H1 (cell line): ENCODE results near the gene XPNPEP1. TPM values are rescaled to one million over a fixed set of nuclear protein-coding genes. Genes with fewer than 3 reads are reported as not detected.
A peak's percentile ranks its signal among the peaks of the same experiment; 100 is the strongest.

ENCODE experiments used
- CTCF ChIA-PET: fragments of 300-600 bp; sonication (Branson Sonifier 250); formaldehyde crosslinking; loops from one replicate; lab custom pipeline; 2021; ENCODE audit not compliant: partially characterized antibody; lab: Charles Lee
- POLR2A ChIA-PET: fragments of 300-600 bp; sonication (Branson Sonifier 250); formaldehyde crosslinking; loops from one replicate; lab custom pipeline; 2021; ENCODE audit warnings: inconsistent platforms; ENCODE audit not compliant: partially characterized antibody; lab: Charles Lee
- DNase-seq, 2 experiments: peaks; one replicate each; pipeline versions ENCODE4 v3.0.0 to v3.0.0-alpha.2; 2010 to 2022; ENCODE audit warnings: low spot score in 2 of 2, low read depth in 1 of 2, mixed read lengths in 1 of 2
- FAIRE-seq: peaks from 2 replicates; lab custom pipeline; 2011; peaks lifted over from hg19 to GRCh38; lab: Jason Lieb, UNC
- H2AFZ ChIP-seq: 2 replicates; pipeline ENCODE4 v1.8.1; 2012; ENCODE audit warnings: low read length, inconsistent platforms
- H2AK5ac ChIP-seq: 2 replicates; pipeline ENCODE4 v1.6.1; 2013; ENCODE audit warnings: low read depth, low read length
- H2BK120ac ChIP-seq: replicated peaks from 2 replicates; pipeline ENCODE3; 2013; ENCODE audit warnings: low read depth, low read length, inconsistent platforms
- H2BK12ac ChIP-seq: 2 replicates; pipeline ENCODE4 v1.6.1; 2013; ENCODE audit warnings: low read depth, low read length
- H2BK15ac ChIP-seq: 2 replicates; pipeline ENCODE4 v1.6.1; 2013; ENCODE audit warnings: low read length
- H2BK20ac ChIP-seq: 2 replicates; pipeline ENCODE4 v1.6.1; 2013; ENCODE audit warnings: low read length
- H2BK5ac ChIP-seq: 2 replicates; pipeline ENCODE4 v1.6.1; 2013; ENCODE audit warnings: low read depth, low read length
- H3K14ac ChIP-seq: 2 replicates; pipeline ENCODE4 v1.6.1; 2013; ENCODE audit warnings: inconsistent platforms; ENCODE audit not compliant: insufficient read length
- H3K18ac ChIP-seq: 2 replicates; pipeline ENCODE4 v1.6.1; 2013; ENCODE audit warnings: low read length; ENCODE audit errors: extremely low read depth
- H3K23ac ChIP-seq: 2 replicates; pipeline ENCODE4 v1.6.1; 2013; ENCODE audit warnings: inconsistent platforms; ENCODE audit not compliant: insufficient read length
- H3K23me2 ChIP-seq: 2 replicates; pipeline ENCODE4 v1.6.1; 2013; ENCODE audit warnings: low read depth, low read length
- H3K27ac ChIP-seq: 2 replicates; pipeline ENCODE4 v1.6.1; 2011; ENCODE audit warnings: low read depth, low read length, inconsistent platforms
- H3K27me3 ChIP-seq, 4 experiments: replicated peaks in 1 of 4; 1 replicate in 1 of 4; 2 replicates in 3 of 4; pipeline versions ENCODE4 v1.6.1 to v1.8.1; 2011 to 2013; ENCODE audit warnings: low read length in 3 of 4, mild to moderate bottlenecking in 3 of 4, inconsistent platforms in 2 of 4, mixed read lengths in 2 of 4, moderate library complexity in 1 of 4; ENCODE audit not compliant: control insufficient read depth in 3 of 4, insufficient read depth in 3 of 4; ENCODE audit errors: extremely low read depth in 1 of 4
- H3K36me3 ChIP-seq, 4 experiments: 2 replicates each; pipeline versions ENCODE4 v1.6.1 to v1.8.1; 2011 to 2013; ENCODE audit warnings: mild to moderate bottlenecking in 4 of 4, low read length in 3 of 4, moderate library complexity in 2 of 4, control low read depth in 1 of 4, inconsistent platforms in 1 of 4; ENCODE audit not compliant: insufficient read depth in 4 of 4, control insufficient read depth in 2 of 4
- H3K4ac ChIP-seq: replicated peaks from 2 replicates; pipeline ENCODE3; 2013; ENCODE audit warnings: low read length, low read depth, mixed read lengths, inconsistent platforms; ENCODE audit not compliant: insufficient read length
- H3K4me1 ChIP-seq, 4 experiments: replicated peaks in 1 of 4; 1 replicate in 1 of 4; 2 replicates in 3 of 4; pipeline versions ENCODE4 v1.6.1 to v1.8.1; 2011 to 2013; ENCODE audit warnings: low read length in 3 of 4, inconsistent platforms in 2 of 4, mixed read lengths in 1 of 4; ENCODE audit not compliant: insufficient read depth in 4 of 4, control insufficient read depth in 3 of 4
- H3K4me2 ChIP-seq, 2 experiments: 2 replicates each; pipeline versions ENCODE4 v1.6.1 to v1.8.1; 2011 to 2013; ENCODE audit warnings: low read depth in 2 of 2, low read length in 2 of 2, control low read depth in 1 of 2, inconsistent platforms in 1 of 2, mild to moderate bottlenecking in 1 of 2; ENCODE audit not compliant: insufficient read depth in 1 of 2
- H3K4me3 ChIP-seq, 4 experiments: fragments of 200-600, 300-600 bp in 1 of 4; sonication (generic), shearing (Covaris generic), sonication (Bioruptor Twin) in 1 of 4; 2 replicates each; pipeline versions ENCODE4 v1.5.1 to v1.8.1; 2011 to 2016; ENCODE audit warnings: low read length in 4 of 4, low read depth in 3 of 4, control low read depth in 2 of 4, inconsistent platforms in 2 of 4, mild to moderate bottlenecking in 2 of 4, mixed read lengths in 1 of 4, moderate library complexity in 1 of 4; ENCODE audit not compliant: insufficient read depth in 2 of 4; ENCODE audit errors: extremely low read depth in 1 of 4
- H3K56ac ChIP-seq: replicated peaks from 2 replicates; pipeline ENCODE3; 2013; ENCODE audit warnings: low read depth, mild to moderate bottlenecking, mixed read lengths, low read length, inconsistent platforms; ENCODE audit not compliant: insufficient read length
- H3K79me1 ChIP-seq: 2 replicates; pipeline ENCODE4 v1.6.1; 2013; ENCODE audit warnings: low read depth, low read length, control low read depth
- H3K79me2 ChIP-seq, 2 experiments: 2 replicates each; pipeline versions ENCODE4 v1.6.1 to v1.8.1; 2012 to 2013; ENCODE audit warnings: low read length in 2 of 2, mild to moderate bottlenecking in 2 of 2, inconsistent platforms in 1 of 2; ENCODE audit not compliant: insufficient read depth in 2 of 2, control insufficient read depth in 1 of 2
- H3K9ac ChIP-seq, 4 experiments: replicated peaks in 1 of 4; 1 replicate in 1 of 4; 2 replicates in 3 of 4; pipeline versions ENCODE4 v1.6.1 to v1.8.1; 2011 to 2013; ENCODE audit warnings: low read depth in 3 of 4, low read length in 3 of 4, control low read depth in 2 of 4, mild to moderate bottlenecking in 2 of 4, moderate library complexity in 2 of 4, inconsistent platforms in 1 of 4; ENCODE audit errors: extremely low read depth in 1 of 4
- H3K9me3 ChIP-seq, 2 experiments: 2 replicates each; pipeline versions ENCODE4 v1.6.1 to v1.8.1; 2012 to 2013; ENCODE audit warnings: mild to moderate bottlenecking in 2 of 2, moderate library complexity in 2 of 2, control low read depth in 1 of 2, inconsistent platforms in 1 of 2, low read depth in 1 of 2, low read length in 1 of 2, mixed read lengths in 1 of 2; ENCODE audit not compliant: insufficient read depth in 2 of 2
- H4K20me1 ChIP-seq, 2 experiments: replicated peaks in 1 of 2; 2 replicates each; pipeline versions ENCODE3 to v1.8.1; 2011 to 2013; ENCODE audit warnings: inconsistent platforms in 2 of 2, low read length in 2 of 2, mild to moderate bottlenecking in 1 of 2; ENCODE audit not compliant: insufficient read depth in 2 of 2, control insufficient read depth in 1 of 2
- H4K5ac ChIP-seq: 2 replicates; pipeline ENCODE4 v1.6.1; 2013; ENCODE audit warnings: low read length, low read depth, mixed read lengths, inconsistent platforms; ENCODE audit not compliant: insufficient read length
- H4K8ac ChIP-seq: 2 replicates; pipeline ENCODE4 v1.8.0; 2013; ENCODE audit warnings: mild to moderate bottlenecking, moderate library complexity, low read length, inconsistent platforms; ENCODE audit not compliant: insufficient read depth; ENCODE audit errors: extremely low read depth
- H4K91ac ChIP-seq: replicated peaks from 2 replicates; pipeline ENCODE3; 2013; ENCODE audit warnings: low read length, mixed read lengths, inconsistent platforms; ENCODE audit not compliant: insufficient read length
- EGR1 ChIP-seq: IDR thresholded peaks from 2 replicates; pipeline ENCODE4 v1.6.1; 2011; ENCODE audit warnings: low read depth, low read length, borderline replicate concordance
- RFX5 ChIP-seq: IDR thresholded peaks from 2 replicates; pipeline ENCODE4 v1.6.1; 2011; ENCODE audit warnings: low read depth, low read length, improper control_type of control experiment, borderline replicate concordance
- SUZ12 ChIP-seq: fragments of 200-600 bp; sonication (generic); IDR thresholded peaks from 2 replicates; pipeline ENCODE4 v1.6.1; 2012; ENCODE audit warnings: mild to moderate bottlenecking, inconsistent platforms, low read length, moderate library complexity, mixed read lengths
- TBP ChIP-seq: IDR thresholded peaks from 2 replicates; pipeline ENCODE4 v1.6.1; 2011; ENCODE audit warnings: low read depth, low read length, improper control_type of control experiment
- YY1 ChIP-seq: IDR thresholded peaks from 2 replicates; pipeline ENCODE4 v1.6.1; 2011; ENCODE audit warnings: low read depth, mild to moderate bottlenecking, low read length
- WGBS, 2 experiments: shearing (Covaris generic) in 1 of 2; methylation state at CpG; one replicate each; pipeline versions ENCODE4 v1.1.6 to v1.1.7; 2013 to 2015; ENCODE audit warnings: low lambda C conversion rate in 2 of 2, mixed read lengths in 2 of 2, inconsistent platforms in 1 of 2, low coverage in 1 of 2, missing lambda C conversion rate in 1 of 2; ENCODE audit not compliant: insufficient replicate concordance in 2 of 2, insufficient coverage in 1 of 2, insufficient read length in 1 of 2; ENCODE audit errors: extremely low coverage in 1 of 2, missing lambda C conversion rate in 1 of 2; 5-methylcytosine and 5-hydroxymethylcytosine counted together
- polyA plus RNA-seq, 7 experiments: library from polyadenylated mRNA; depleted of rRNA in 3 of 7; stranded (reverse) in 5 of 7; unstranded in 2 of 7; fragments of >200 nt in 5 of 7; fragments of 200-250 nt in 2 of 7; gene quantifications; 1 replicate in 5 of 7; 2 replicates in 1 of 7; 4 replicates in 1 of 7; pipeline versions ENCODE4 v1.2.1 to v1.2.3, GENCODE V29; 2011 to 2013; ENCODE audit warnings: missing spikeins in 2 of 7, mixed read lengths in 2 of 7
- total RNA-seq: library from RNA; stranded (reverse); fragmentation: NEBNext Ultra II Directional; extraction: Animal tissue kit (Norgen Biotek cat#: 25700); gene quantifications from 2 replicates; pipeline ENCODE4 v1.2.1, GENCODE V29; 2021

Gene XPNPEP1
- total and polyA plus RNA-seq, 2 of the 8 experiments (the other 6 are each of a cell fraction or from before 2014, with no cell fraction given), result 61.1 to 201 TPM

DNA sequence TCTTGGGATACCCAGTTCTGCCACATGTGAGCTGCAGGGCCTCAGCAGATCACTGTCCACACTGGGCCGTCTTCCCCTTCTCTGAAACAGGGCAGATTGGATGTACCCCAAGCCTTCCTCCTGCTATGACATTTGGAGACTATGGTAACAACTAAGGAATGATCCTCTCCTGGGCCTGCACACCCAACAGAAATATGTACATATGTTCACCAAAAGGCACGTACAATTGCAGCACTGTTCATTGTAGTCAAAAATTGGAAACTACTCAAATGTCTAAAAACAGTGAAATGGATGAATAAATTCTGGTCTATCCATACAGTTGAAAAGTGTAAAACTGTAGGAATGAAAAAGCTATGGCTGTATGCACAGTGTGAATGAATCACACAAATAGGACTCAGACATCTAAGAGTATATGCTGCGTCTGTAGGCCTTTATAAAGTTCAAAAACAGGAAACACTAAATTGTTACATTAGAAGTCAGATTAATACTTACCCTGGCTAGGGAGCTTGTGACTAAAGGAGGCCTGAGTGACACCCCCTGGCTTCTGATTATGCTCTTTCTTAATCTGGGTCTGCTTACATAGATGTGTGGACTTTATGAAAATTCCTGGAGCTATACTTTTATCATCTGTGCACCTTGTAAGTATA lies 16.1 kb upstream of the XPNPEP1 start:
- no peaks in the 10 kb centered on the region for H3K36me3 ChIP-seq
- CTCF ChIA-PET, result interaction anchor here (0.7 to 4.7 kb wide), 8 partner anchors 14 to 79 kb away, joined by 3 to 23 read pairs (median 3); no protein-coding TSS in a partner anchor
- no peaks in the 10 kb centered on the region for H3K23me2 ChIP-seq
- H3K79me2 ChIP-seq, result no peaks in the 10 kb centered on the region
- H2AK5ac ChIP-seq, result no peak overlapping the region
- peaks cover 4 to 15% (median 11%) of the 10 kb centered on the region in 4 experiments for H3K4me1 ChIP-seq
- peak overlapping the region; percentile 62; the same call in 1 of the 2 replicates for H2BK12ac ChIP-seq
- no peak overlapping the region for H2AFZ ChIP-seq
- 88% methylated on average over 3 of the region's 3 CpGs; no CpG with 5 or more reads in 1 of the 2 experiments for WGBS, 2 experiments
- POLR2A ChIA-PET, result interaction anchor here (0.6 to 1.2 kb wide), 2 partner anchors 10 to 13 kb away, joined by 3 to 4 read pairs; no protein-coding TSS in a partner anchor
- no peak overlapping the region for H4K5ac ChIP-seq
- no peaks in the 10 kb centered on the region for H3K9me3 ChIP-seq
- no peak overlapping the region for H4K91ac ChIP-seq
- DNase-seq (no peak), FAIRE-seq (no peak)
- no peak overlapping the region for H3K18ac ChIP-seq
- H2BK20ac ChIP-seq, result no peak overlapping the region
- H3K23ac ChIP-seq, result no peak overlapping the region
- H4K8ac ChIP-seq, result no peak overlapping the region
- H3K4me3 ChIP-seq, result no peak overlapping the region
- no peak overlapping the region for H3K14ac ChIP-seq
- no peak overlapping the region for H3K4ac ChIP-seq
- no peaks in the 10 kb centered on the region for H4K20me1 ChIP-seq
- no peak overlapping the region for H3K56ac ChIP-seq
- no peak overlapping the region for H3K4me2 ChIP-seq
- no peak overlapping the region for H3K9ac ChIP-seq
- H2BK15ac ChIP-seq, result 0 out of 2 replicates have a peak overlapping the region, but pooled peaks have one; percentile 62
- no peak overlapping the region for H2BK120ac ChIP-seq
- H3K79me1 ChIP-seq, result no peaks in the 10 kb centered on the region
- no peak overlapping the region for H2BK5ac ChIP-seq
- H3K27me3 ChIP-seq, result no peaks in the 10 kb centered on the region
- no peak overlapping the region for H3K27ac ChIP-seq
- TF ChIP-seq SUZ12, result no peak
- no peak for TF ChIP-seq YY1
- no peak for TF ChIP-seq RFX5
- TF ChIP-seq EGR1, result no peak
- no peak for TF ChIP-seq TBP
